Right atrium auricular region (tissue), 2 donors: ENCODE data around the gene DNAJC5. TPM values are rescaled to one million over a fixed set of nuclear protein-coding genes. Genes with fewer than 3 reads are reported as not detected.

ENCODE experiments used
- DNase-seq: peaks from one replicate; pipeline ENCODE4 v3.0.0-alpha.2; 2019; ENCODE audit warnings: low spot score
- H3K27ac ChIP-seq, 2 donors: fragments of 200-600 bp; sonication (generic); 1 replicate in 1 of 2; 2 replicates in 1 of 2; pipeline ENCODE4 v1.5.1; 2016 to 2019
- H3K27me3 ChIP-seq, 2 donors: fragments of 200-600 bp; sonication (generic); one replicate each; pipeline versions ENCODE4 v1.5.1 to v1.6.0; 2017 to 2019
- H3K36me3 ChIP-seq: fragments of 200-600 bp; sonication (generic); one replicate; pipeline ENCODE4 v1.5.1; 2016
- H3K4me1 ChIP-seq, 2 donors: fragments of 200-600 bp; sonication (generic); one replicate each; pipeline versions ENCODE4 v1.5.1 to v1.6.0; 2017 to 2019
- H3K4me3 ChIP-seq, 2 donors: fragments of 200-600 bp; sonication (generic); 1 replicate in 1 of 2; 2 replicates in 1 of 2; pipeline ENCODE4 v1.5.1; 2017 to 2019; ENCODE audit warnings: mild to moderate bottlenecking in 1 of 2, moderate library complexity in 1 of 2
- H3K9me3 ChIP-seq, 2 donors: fragments of 200-600 bp; sonication (generic); one replicate each; pipeline ENCODE4 v1.5.1; 2019
- CTCF ChIP-seq, 2 donors: fragments of 200-600 bp; sonication (generic); IDR thresholded peaks; one replicate each; pipeline ENCODE4 v1.5.1; 2019; ENCODE audit warnings: antibody characterized with exemption in 2 of 2
- total RNA-seq, 2 donors: library from RNA; depleted of rRNA; stranded (reverse); fragments of >200 nt; gene quantifications; one replicate each; pipeline ENCODE4 v1.1.0, GENCODE V29; 2016

The DNAJC5 gene
- total RNA-seq, 2 donors from 2014 or later = 41.2 to 43.8 TPM

GRCh38 chr20:63886921-63887320 lies 8.0 kb upstream of the DNAJC5 start:
- DNase-seq = no peak
- TF ChIP-seq CTCF (IDR thresholded peaks at IDR 0.05) = no peak
- peaks cover 68% of the 10 kb centered on the region for H3K36me3 ChIP-seq
- no peaks in the 10 kb centered on the region for H3K9me3 ChIP-seq
- peaks cover 0 to 4% of the 10 kb centered on the region in 2 donors for H3K4me1 ChIP-seq
- H3K27ac ChIP-seq = no peak overlapping the region
- no peaks in the 10 kb centered on the region for H3K27me3 ChIP-seq
- H3K4me3 ChIP-seq = no peak overlapping the region

- DNase-seq = no peak
- H3K27ac ChIP-seq = no peak overlapping the region
- H3K36me3 ChIP-seq = peaks cover 53% of the 10 kb centered on the region
- no peaks in the 10 kb centered on the region for H3K9me3 ChIP-seq
- peaks cover 0 to 7% of the 10 kb centered on the region in 2 donors for H3K4me1 ChIP-seq
- H3K4me3 ChIP-seq = no peak overlapping the region
- H3K27me3 ChIP-seq = no peaks in the 10 kb centered on the region
- TF ChIP-seq CTCF (IDR thresholded peaks at IDR 0.05) = no peak
Measured at GRCh38 chr20:63889241-63890200, 5.4 kb upstream of the DNAJC5 start.

GRCh38 chr20:63890201-63890576 lies 4.7 kb upstream of the DNAJC5 start:
- H3K4me1 ChIP-seq = peaks cover 0 to 8% of the 10 kb centered on the region in 2 donors
- no peak for DNase-seq
- H3K9me3 ChIP-seq = no peaks in the 10 kb centered on the region
- peaks cover 49% of the 10 kb centered on the region for H3K36me3 ChIP-seq
- no peak overlapping the region for H3K27ac ChIP-seq
- no peaks in the 10 kb centered on the region for H3K27me3 ChIP-seq
- H3K4me3 ChIP-seq = no peak overlapping the region
- TF ChIP-seq CTCF (IDR thresholded peaks at IDR 0.05) = no peak

GRCh38 chr20:63890616-63891015 lies 4.3 kb upstream of the DNAJC5 start:
- Histone ChIP-seq H3K27ac (no peak overlapping the region), H3K4me1 (peaks cover 0 to 8% of the 10 kb centered on the region in 2 donors), H3K27me3 (no peaks in the 10 kb centered on the region), H3K9me3 (no peaks in the 10 kb centered on the region), H3K36me3 (peaks cover 44% of the 10 kb centered on the region), H3K4me3 (no peak overlapping the region)
- TF ChIP-seq CTCF (IDR thresholded peaks at IDR 0.05) = no peak
- DNase-seq = no peak

GRCh38 chr20:63891061-63892002 lies 3.6 kb upstream of the DNAJC5 start:
- Histone ChIP-seq H3K27ac (no peak overlapping the region), H3K36me3 (peaks cover 43% of the 10 kb centered on the region), H3K9me3 (no peaks in the 10 kb centered on the region), H3K4me1 (peaks cover 0 to 14% of the 10 kb centered on the region in 2 donors), H3K4me3 (no peak overlapping the region), H3K27me3 (no peaks in the 10 kb centered on the region)
- no peak for DNase-seq
- TF ChIP-seq CTCF (IDR thresholded peaks at IDR 0.05) = no peak
